ENCODE measurements around the gene GUCA2B. TPM values are rescaled to one million over a fixed set of nuclear protein-coding genes. Genes with fewer than 3 reads are reported as not detected.

The GUCA2B gene
- total RNA-seq, 1 donor from 2014 or later: not detected

- no peak for ATAC-seq
- intact Hi-C loops (cut with DNase I): loop anchor here (10.0 kb wide), 3 partner anchors 278 to 498 kb away; partner anchors contain the start of genes PPCS and ZMYND12
- no peak for DNase-seq (ENCODE audit: missing footprints)
Observed at GRCh38 chr1:42176902-42177519, 23.8 kb downstream of the GUCA2B start.

- intact Hi-C loops (cut with DNase I): loop anchor here (10.0 kb wide), 3 partner anchors 277 to 497 kb away; partner anchors contain the start of genes PPCS and ZMYND12
- DNase-seq (ENCODE audit: missing footprints): no peak
Observed at GRCh38 chr1:42177541-42177981, 24.4 kb downstream of the GUCA2B start.

GRCh38 chr1:42178249-42178648 is 25.0 kb downstream of the GUCA2B start:
- no peak for DNase-seq (ENCODE audit: missing footprints)
- intact Hi-C loops (cut with DNase I): loop anchor here (10.0 kb wide), 3 partner anchors 277 to 497 kb away; partner anchors contain the start of genes PPCS and ZMYND12
- ATAC-seq: no peak

More at GRCh38 chr1:42177541-42177981, 24.4 kb downstream of the GUCA2B start:
- no peak for ATAC-seq

GRCh38 chr1:42179275-42179674 is 26.1 kb downstream of the GUCA2B start:
- intact Hi-C loops (cut with DNase I): loop anchor here (10.0 kb wide), 3 partner anchors 276 to 496 kb away; partner anchors contain the start of genes PPCS and ZMYND12
- DNase-seq (ENCODE audit: missing footprints) (no peak), ATAC-seq (no peak)

- DNase-seq (ENCODE audit: missing footprints) (no peak), ATAC-seq (no peak)
- intact Hi-C loops (cut with DNase I): loop anchor here (10.0 kb wide), 3 partner anchors 275 to 495 kb away; partner anchors contain the start of genes PPCS and ZMYND12
Observed at GRCh38 chr1:42179900-42180329, 26.7 kb downstream of the GUCA2B start.

GRCh38 chr1:42181687-42182086 is 28.5 kb downstream of the GUCA2B start:
- no peak for DNase-seq (ENCODE audit: missing footprints)
- intact Hi-C loops (cut with DNase I): no loop called here
- no peak for ATAC-seq

- intact Hi-C loops (cut with DNase I): no loop called here
Observed at GRCh38 chr1:42183210-42183956, 30.2 kb downstream of the GUCA2B start.

GRCh38 chr1:42183957-42184268 is 30.7 kb downstream of the GUCA2B start:
- intact Hi-C loops (cut with DNase I): no loop called here
- ATAC-seq (no peak), DNase-seq (ENCODE audit: missing footprints) (no peak)

More at GRCh38 chr1:42183210-42183956, 30.2 kb downstream of the GUCA2B start:
- no peak for DNase-seq (ENCODE audit: missing footprints)
- no peak for ATAC-seq

GRCh38 chr1:42184616-42185015 is 31.4 kb downstream of the GUCA2B start:
- no peak for DNase-seq (ENCODE audit: missing footprints)
- ATAC-seq: no peak
- intact Hi-C loops (cut with DNase I): no loop called here

- intact Hi-C loops (cut with DNase I): no loop called here
- ATAC-seq (no peak), DNase-seq (ENCODE audit: missing footprints) (no peak)
Observed at GRCh38 chr1:42186152-42186551, 32.9 kb downstream of the GUCA2B start.

- ATAC-seq: no peak
- DNase-seq (ENCODE audit: missing footprints): no peak
- intact Hi-C loops (cut with DNase I): no loop called here
Observed at GRCh38 chr1:42189931-42190853, 37.0 kb downstream of the GUCA2B start.

- no peak for DNase-seq (ENCODE audit: missing footprints)
- intact Hi-C loops (cut with DNase I): no loop called here
- no peak for ATAC-seq
Observed at GRCh38 chr1:42191319-42191718, 38.1 kb downstream of the GUCA2B start.

GRCh38 chr1:42192106-42192505 is 38.9 kb downstream of the GUCA2B start:
- no peak for ATAC-seq
- intact Hi-C loops (cut with DNase I): no loop called here

GRCh38 chr1:42195841-42196240 is 42.6 kb downstream of the GUCA2B start:
- ATAC-seq: no peak
- DNase-seq (ENCODE audit: missing footprints): no peak
- intact Hi-C loops (cut with DNase I): no loop called here

More at GRCh38 chr1:42192106-42192505, 38.9 kb downstream of the GUCA2B start:
- DNase-seq (ENCODE audit: missing footprints): no peak

GRCh38 chr1:42198251-42198650 is 45.0 kb downstream of the GUCA2B start:
- ATAC-seq: no peak
- no peak for DNase-seq (ENCODE audit: missing footprints)
- intact Hi-C loops (cut with DNase I): no loop called here

- no peak for DNase-seq (ENCODE audit: missing footprints)
- intact Hi-C loops (cut with DNase I): no loop called here
- no peak for ATAC-seq
Observed at GRCh38 chr1:42201986-42202385, 48.8 kb downstream of the GUCA2B start.
